Adrenal gland (tissue), 5 donors: ENCODE measurements around the gene STX8.

Experiments used
- POLR2A ChIP-seq, 2 donors: fragments of 450-650 bp; IDR thresholded peaks; one replicate each; pipeline ENCODE4 v1.6.1; 2017; ENCODE audit warnings: antibody characterized with exemption in 2 of 2, mild to moderate bottlenecking in 2 of 2, moderate library complexity in 1 of 2
- TF ChIP-seq, protein P1 (sequence below), 6 experiments: fragments of 450-650 bp in 4 of 6; fragments of 200-600 bp in 2 of 6; sonication (generic) in 1 of 6; IDR thresholded peaks; 1 replicate in 5 of 6; 2 replicates in 1 of 6; pipeline versions ENCODE4 v1.5.1 to v1.8.0; 2016 to 2021; ENCODE audit warnings: antibody characterized with exemption in 6 of 6, mild to moderate bottlenecking in 2 of 6, moderate library complexity in 1 of 6
- donor health status: DM: no; HTN: no; CAD: no.

DNA sequence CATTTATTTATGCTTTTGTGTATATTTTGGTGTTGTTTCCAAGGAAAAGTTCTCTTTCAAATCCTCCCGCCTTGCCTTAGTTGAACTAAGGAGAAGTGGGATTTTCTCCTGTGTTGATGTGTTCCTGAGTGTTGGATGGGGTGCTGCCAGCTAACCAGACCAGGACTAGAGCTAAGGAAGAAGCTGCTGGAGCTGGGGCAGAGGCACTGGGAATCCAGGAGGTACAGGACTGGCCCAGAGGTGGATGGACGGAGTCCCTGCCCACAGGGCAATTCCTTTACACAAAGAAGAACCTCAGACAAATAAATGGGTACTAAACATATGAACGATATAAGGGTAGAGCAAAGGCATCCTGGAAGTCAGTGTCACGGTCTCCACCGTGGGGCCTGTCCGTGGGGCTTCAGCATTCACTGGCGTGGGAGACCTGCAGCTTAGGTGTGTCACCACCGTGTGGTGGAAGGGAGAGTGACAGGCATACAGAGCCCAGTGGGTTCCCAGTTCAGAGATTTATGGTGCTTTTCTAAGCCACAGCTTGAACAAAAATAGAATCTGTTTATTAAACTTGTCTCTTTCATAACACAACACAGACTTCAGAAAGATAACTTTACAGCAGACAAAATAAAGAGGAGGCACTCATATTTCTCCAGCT, 283.6 kb downstream of the STX8 start:
- TF ChIP-seq, protein P1, sequence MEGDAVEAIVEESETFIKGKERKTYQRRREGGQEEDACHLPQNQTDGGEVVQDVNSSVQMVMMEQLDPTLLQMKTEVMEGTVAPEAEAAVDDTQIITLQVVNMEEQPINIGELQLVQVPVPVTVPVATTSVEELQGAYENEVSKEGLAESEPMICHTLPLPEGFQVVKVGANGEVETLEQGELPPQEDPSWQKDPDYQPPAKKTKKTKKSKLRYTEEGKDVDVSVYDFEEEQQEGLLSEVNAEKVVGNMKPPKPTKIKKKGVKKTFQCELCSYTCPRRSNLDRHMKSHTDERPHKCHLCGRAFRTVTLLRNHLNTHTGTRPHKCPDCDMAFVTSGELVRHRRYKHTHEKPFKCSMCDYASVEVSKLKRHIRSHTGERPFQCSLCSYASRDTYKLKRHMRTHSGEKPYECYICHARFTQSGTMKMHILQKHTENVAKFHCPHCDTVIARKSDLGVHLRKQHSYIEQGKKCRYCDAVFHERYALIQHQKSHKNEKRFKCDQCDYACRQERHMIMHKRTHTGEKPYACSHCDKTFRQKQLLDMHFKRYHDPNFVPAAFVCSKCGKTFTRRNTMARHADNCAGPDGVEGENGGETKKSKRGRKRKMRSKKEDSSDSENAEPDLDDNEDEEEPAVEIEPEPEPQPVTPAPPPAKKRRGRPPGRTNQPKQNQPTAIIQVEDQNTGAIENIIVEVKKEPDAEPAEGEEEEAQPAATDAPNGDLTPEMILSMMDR (IDR thresholded peaks at IDR 0.05), result peak in 5 of 6 experiments; percentile 41 to 62 (median 54)
- TF ChIP-seq POLR2A (IDR thresholded peaks at IDR 0.05), result no peak
